Stimulated activated CD4-positive, alpha-beta T cell treated with anti-CD3 and anti-CD28 coated beads, Interleukin-1b, Interleukin-23, amount 100 ng/mL, for 4 hours (primary cell): ENCODE data around the gene CSK.
A peak's percentile ranks its signal among the peaks of the same experiment; 100 is the strongest.

ENCODE experiments used
- DNase-seq, 2 donors: peaks; one replicate each; pipeline ENCODE4 v3.0.0-alpha.2; 2020; ENCODE audit warnings: low read depth in 2 of 2

CSK gene

GRCh38 chr15:74787251-74788041 is 5.6 kb downstream of the CSK start:
- DNase-seq, result peak; percentile 73 to 80

DNA sequence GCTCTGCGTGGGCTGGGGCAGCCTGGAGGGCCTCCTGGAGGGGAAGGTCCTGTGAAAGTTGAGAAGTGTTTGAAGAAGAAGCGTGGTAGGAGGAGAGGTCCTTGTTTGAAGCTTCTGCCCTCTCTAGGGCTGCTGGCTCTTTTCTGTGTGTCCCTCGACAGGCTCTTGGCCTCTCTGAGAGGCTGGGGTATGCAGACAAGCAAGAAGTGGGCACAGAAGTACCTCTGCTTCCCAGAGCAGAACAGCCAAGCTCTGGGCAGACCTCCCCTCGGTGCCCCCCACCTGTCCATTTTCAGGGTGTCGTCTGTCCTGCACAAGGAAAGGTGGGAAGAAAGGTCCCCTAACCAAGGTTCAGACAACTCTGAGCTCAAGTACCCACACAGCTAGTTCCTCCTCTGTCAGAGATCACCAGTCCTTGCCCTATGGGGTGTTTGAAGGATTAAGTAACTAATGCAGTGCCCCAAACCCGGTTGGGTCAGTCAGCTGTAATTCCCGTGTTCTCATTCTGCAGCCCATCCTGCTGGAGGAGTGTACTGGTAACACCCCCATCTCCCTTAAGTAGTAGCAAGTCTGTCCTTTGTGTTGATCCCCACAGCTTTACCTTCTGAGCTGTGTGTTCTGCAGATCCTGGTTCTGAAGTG is 6.3 kb downstream of the CSK start:
- no peak for DNase-seq

- DNase-seq, result no peak
These were observed 6.8 kb downstream of the CSK start for GRCh38 chr15:74788683-74789151.

DNA sequence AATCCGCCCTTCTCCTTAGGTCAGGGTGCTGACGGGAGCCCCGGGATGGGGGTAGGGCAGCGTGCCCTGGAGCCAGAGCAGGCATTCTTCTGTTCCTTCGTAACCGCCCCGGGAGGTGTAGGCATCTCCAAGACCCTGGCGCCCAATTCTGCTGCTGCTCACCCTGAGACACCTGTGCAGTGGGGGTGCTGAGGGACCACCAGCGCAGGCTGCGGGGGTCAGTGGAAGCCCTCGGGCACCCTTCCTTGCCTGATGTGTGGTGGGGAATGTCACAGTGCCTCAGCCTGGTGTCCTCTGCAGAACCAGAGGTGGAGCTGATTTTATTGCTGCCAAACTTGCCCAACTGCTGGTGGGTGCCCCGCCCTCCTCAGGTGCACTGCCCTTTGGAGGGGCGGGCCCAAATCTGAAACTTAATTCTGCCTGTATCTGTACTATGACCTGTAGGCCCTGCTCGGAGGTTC is 7.3 kb downstream of the CSK start:
- no peak for DNase-seq

GRCh38 chr15:74789741-74790079 is 7.8 kb downstream of the CSK start:
- no peak for DNase-seq

- DNase-seq, result no peak
These were observed 8.4 kb downstream of the CSK start for GRCh38 chr15:74790080-74790916.

GRCh38 chr15:74791007-74791406 is 9.1 kb downstream of the CSK start:
- no peak for DNase-seq

GRCh38 chr15:74791667-74792066 is 9.8 kb downstream of the CSK start:
- DNase-seq, result no peak

- no peak for DNase-seq
These were observed 10.5 kb downstream of the CSK start for GRCh38 chr15:74792227-74793016.

DNA sequence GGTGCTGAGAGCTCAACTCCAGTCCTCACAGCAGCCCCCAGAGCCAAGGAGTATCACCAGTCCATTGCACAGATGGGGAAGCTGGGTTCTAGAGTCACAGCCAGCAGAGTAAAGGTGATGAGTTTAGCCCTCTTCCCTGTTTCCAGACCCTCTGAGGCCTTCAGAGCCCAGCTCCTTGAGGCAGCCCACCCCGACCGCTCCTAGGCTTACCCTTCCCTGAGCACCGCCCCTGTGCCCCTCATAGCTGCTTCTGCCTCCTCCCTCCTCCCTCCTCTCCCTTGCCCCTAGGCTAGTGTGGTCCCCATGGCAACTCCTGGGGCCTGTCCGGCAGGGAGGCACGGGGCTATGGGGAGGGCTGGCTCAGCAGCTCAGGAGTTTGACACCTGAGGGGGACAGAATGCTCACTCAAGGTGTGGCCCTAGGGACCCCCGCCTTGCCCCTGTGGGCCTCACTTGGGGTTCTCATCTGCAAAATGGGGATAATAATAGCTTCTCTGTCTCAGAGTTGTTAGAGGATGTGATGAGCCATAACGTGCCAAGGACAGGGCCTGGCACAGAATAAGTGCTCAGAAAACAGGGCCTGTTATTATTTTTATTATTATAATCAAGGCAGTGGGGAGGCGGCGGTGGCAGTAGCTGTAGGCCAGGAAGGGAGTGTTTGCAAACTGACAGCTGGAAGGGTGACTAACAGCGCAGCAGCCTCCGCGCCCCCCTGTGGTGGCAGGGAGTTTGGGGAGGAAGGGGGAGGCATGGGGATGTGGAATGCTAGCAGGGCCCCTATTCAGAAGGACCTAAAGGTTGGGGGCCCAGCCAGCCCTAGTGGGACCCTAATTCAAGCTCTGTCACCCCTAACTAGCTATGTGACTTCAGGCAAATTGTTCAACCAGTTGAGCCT is 11.5 kb downstream of the CSK start:
- peak; percentile 61 for DNase-seq

DNA sequence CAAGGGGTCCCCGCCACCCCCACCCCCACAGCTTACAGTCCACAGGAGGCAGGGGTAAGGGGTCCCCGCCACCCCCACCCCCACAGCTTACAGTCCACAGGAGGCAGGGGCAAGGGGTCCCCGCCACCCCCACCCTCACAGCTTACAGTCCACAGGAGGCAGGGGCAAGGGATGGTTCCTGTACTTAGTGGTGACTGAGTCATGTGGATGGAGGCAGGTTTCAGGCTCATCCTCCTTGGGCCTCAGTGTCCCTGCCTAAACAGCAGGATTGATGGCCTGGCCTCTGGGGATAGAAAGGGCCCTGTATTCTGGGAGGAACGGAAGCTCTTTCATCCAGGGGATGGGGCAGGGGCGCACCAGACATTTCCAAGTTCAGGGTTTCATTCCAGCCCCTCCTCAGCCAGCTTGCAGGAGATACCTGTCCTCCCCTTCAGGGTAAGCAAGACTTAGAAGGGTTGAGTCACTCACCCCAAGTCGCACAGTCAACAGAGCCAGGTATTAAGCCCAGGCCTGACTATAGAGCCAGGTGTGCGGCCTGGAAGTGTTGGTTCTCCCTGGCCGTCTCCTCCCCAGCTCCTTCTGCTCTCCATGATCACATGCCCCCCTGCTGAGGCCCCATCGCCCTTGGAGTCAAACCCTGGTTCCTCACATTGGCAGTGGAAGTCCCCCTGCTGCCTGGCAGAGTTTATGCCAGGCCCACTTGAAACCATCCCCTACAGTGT is 12.5 kb downstream of the CSK start:
- no peak for DNase-seq

DNA sequence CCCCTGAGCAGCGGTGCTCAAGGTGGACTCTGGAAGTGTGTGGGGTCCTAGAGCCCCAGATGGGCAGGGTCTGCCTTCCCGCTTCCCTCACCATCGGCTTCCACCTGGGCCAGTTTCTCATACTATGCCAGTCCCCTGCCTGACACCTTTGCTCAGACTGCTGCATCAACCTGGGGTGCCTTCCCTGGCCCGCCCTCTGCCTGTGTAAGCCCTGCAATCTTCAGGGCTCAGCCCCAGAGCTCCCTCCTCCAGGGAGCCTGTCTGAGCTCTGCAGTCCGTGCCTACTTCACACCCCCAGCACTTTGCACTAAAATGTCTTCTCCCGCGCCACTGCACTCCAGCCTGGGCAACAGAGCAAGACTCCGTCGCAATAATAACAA is 13.1 kb downstream of the CSK start:
- DNase-seq, result no peak

- DNase-seq, result no peak
These were observed 14.2 kb downstream of the CSK start for GRCh38 chr15:74795966-74796625.

DNA sequence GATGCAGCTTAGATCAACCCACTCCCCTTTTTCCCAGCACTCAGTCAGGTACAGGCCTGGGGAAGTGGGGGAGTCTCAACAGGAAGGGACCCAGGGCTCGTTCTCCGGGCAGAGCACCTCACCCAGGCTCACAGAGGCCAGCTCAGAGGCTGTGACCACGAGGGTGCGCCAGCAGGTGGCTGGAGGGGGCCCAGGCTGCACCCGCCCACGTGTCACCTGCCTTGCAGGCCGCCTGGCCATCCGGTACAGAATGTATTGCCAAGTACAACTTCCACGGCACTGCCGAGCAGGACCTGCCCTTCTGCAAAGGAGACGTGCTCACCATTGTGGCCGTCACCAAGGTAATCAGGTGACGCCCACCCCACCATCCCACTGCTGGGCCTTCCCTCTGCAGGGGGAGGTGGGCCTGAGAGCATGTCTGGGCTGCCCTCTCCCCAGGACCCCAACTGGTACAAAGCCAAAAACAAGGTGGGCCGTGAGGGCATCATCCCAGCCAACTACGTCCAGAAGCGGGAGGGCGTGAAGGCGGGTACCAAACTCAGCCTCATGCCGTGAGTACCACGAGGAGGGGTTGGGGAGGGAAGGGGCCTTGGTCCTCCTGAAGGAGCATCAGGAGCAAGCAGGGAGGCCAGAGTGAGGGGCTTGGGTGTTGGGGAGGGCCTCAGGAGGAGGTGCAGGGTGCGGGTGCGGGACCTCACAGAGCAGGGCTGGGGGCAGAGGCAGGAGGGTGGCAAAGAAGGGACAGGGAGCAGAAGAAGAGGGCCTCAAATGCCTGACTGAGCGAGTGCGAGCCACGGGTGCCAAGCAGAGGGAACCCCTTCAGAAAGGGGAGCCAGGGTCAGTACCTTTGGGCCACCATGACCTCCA is 16.7 kb downstream of the CSK start:
- no peak for DNase-seq

DNA sequence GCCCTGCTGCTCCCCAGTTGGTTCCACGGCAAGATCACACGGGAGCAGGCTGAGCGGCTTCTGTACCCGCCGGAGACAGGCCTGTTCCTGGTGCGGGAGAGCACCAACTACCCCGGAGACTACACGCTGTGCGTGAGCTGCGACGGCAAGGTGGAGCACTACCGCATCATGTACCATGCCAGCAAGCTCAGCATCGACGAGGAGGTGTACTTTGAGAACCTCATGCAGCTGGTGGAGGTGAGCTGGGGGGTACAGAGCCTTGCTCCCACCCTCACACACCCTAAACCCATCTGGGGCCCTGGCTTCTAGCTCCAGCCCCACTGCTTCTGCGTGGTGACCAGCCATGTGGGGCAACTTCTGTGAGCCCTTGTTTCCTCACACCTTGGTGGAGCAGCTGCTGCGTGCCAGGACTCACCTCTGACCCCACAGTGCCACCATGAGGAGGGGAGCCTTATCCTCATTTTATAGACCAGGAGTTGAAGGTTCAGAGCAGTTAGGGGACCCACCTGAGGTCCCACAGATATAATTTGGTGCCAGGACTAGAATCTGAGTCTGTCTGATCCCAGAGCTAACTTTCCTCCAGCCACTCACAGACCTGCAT is 17.5 kb downstream of the CSK start:
- DNase-seq, result no peak

- peak; percentile 80 to 82 for DNase-seq
These were observed 18.1 kb downstream of the CSK start for GRCh38 chr15:74799856-74800558.

DNA sequence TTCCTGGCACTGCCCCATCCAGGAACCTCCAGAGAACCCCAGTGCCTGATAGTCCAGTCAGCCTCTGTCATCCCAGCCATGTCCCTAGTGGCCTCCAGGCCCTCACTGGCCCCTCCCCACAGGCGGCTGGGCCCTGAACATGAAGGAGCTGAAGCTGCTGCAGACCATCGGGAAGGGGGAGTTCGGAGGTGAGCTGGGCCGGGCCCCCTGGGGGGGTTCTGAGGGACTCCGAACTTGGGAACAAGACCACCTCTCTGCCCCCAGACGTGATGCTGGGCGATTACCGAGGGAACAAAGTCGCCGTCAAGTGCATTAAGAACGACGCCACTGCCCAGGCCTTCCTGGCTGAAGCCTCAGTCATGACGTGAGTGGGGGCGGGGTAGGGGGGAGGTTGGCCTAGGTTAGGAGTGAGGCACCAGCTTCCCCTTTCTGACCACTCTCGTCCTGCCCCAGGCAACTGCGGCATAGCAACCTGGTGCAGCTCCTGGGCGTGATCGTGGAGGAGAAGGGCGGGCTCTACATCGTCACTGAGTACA is 18.7 kb downstream of the CSK start:
- no peak for DNase-seq
